ENCODE results near the gene CPN1.
"Not testable (repeated sequence)": the region's sequence is repeated elsewhere in the genome, so short reads cannot be mapped to it uniquely, and the experiment has no call there.

CPN1 gene

DNA sequence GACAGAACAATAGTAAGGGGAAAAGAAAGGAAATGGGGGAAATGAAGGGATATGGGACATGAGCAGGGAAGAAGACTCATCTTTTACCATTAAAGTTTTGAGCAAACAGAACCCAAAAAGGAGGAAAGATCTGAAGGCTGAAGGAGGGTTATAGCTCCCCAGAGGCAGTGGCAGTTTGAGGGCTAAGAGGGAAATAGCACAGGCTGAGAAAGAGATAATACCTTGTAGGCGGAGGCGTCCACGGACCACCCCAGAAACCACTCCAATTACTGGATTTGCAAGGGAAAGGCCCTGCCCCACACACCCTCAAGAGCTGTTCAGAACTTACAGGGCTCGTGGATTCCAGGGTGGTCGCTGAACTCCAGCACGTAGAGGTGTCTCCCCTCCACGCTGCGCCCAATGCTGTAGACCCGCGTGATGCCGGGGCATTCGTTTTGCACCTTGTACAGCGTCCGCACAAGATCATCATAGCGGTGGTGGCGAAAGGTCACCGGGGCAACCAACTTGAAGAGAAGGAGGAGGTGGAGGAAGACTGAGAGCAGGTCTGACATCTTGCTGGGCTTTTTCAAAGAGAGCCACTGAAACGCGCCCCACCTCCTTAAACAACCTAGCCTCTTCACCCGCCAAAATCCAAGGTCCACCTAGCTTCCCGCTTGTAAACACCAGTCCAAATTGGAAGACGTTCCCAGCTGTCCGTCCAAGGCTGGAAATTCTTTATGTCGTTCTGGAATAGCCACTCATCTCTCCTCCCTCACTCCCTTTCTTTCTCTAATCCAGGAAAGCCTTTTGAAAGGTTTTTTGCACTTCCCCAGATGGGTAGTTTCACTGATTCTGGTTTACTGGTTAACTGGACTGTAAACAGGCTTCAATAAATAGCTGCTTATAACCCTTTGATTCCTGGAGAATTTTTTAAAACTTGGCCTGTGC, at the start of gene CPN1:
Gene CPN1, minus strand, starts transcription at position 795 of the 927 bp plus-strand sequence. Its CDS starts 244 bp downstream, at position 551.
- DNase-seq (ENCODE audit: low read depth), result no peak

GRCh38 chr10:100130831-100131230, 49.2 kb upstream of the CPN1 start:
- no peak for DNase-seq (ENCODE audit: low read depth)

DNA sequence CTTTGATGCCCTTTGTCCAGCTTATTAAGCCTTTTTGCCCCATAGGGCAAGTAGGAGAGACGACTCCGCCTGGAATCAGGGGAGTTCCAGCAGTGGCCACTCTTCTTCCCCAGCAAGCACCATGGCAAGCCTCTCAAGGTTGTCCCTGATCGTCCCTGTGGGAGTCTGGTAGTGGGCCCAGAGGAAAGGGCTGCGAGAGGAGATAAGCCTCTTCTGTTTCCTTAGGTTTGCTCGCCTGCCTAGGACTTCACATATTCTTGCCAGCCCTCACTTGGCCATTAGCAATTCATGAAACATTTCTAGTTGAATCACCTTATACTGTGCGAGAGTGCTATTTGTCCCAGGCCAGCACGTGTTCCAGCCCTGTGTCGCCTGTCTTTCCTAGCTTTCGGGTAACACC, 47.8 kb upstream of the CPN1 start:
- no peak for DNase-seq (ENCODE audit: low read depth)

DNA sequence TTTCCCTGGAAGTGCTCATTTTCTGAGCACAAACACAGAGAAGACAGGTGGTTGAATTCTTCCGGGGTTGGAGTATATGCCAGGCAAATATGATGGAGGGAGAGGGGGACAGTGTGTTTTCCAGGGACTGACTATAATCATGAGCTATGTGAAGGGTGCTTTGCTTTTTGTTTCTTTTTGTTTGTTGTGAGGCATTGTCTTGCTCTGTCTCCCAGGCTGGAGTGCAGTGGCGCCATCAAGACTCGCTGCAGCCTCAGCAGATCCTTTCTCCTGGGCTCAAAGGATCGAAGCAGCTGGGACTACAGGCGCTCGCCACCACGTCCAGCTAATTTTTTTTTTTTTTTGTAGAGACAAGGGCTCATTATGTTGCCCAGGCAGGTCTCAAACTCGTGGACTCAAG, 47.3 kb upstream of the CPN1 start:
- DNase-seq (ENCODE audit: low read depth), result no peak

- not testable (repeated sequence) for DNase-seq (ENCODE audit: low read depth)
Observed at GRCh38 chr10:100125335-100125734, 43.7 kb upstream of the CPN1 start.

GRCh38 chr10:100124097-100124496, 42.4 kb upstream of the CPN1 start:
- DNase-seq (ENCODE audit: low read depth), result no peak

GRCh38 chr10:100122780-100123179, 41.1 kb upstream of the CPN1 start:
- no peak for DNase-seq (ENCODE audit: low read depth)

- no peak for DNase-seq (ENCODE audit: low read depth)
Observed at GRCh38 chr10:100120550-100120949, 38.9 kb upstream of the CPN1 start.

DNA sequence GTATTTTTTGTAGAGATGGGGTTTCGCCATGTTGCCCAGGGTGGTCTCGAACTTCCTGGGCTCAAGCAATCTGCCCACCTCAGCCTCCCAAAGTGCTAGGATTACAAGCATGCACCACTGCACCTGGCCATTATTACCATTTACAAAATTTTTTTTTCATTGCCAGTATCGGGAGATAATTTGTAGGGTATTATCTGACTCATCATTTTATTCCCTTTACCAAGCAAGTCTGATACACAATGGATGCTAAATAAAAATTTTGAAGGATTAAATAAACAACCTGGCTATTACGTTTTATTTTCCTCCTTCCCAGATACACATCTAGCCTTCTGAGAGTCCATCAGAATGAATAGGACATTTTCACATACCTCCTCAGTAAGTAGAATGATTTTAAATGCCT, 38.1 kb upstream of the CPN1 start:
- DNase-seq (ENCODE audit: low read depth), result no peak

GRCh38 chr10:100114976-100115770, 33.5 kb upstream of the CPN1 start:
- DNase-seq (ENCODE audit: low read depth), result no peak

DNA sequence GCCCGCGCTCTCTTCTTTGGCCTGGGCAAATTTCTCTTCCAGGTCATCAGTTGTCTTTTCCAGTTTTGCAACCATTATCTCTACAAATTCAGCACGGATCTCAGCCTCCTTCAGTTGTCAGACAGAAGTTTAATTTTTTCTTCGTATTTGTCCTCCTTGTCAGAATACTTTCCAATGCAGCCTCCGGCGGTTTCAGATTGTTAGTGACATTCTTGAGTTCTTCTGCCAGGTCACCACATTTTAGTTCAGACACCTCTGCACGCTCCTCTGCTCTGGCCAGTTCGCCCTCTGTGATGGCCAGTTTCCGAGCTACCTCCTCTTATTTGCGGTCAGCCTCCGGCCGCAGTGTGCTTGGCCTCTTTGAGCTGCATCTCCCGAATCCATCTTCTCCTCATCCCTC, 32.8 kb upstream of the CPN1 start:
- DNase-seq (ENCODE audit: low read depth), result no peak

DNA sequence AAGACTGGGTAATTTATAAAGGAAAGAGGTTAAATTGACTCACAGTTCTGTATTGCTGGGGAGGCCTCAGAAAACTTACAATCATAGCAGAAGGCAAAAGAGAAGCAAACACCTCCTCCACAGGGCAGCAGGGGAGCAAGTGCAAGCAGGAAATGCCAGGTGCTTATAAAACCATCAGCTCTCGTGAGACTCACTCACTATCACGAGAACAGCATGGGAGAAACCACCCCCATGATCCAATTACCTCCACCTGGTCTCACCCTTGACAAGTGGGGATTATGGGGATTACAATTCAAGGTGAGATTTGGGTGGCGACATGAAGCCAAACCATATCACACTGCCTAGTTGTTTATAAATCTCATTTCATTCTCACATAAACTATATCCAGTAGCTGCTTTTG, 28.0 kb upstream of the CPN1 start:
- DNase-seq (ENCODE audit: low read depth), result no peak

DNA sequence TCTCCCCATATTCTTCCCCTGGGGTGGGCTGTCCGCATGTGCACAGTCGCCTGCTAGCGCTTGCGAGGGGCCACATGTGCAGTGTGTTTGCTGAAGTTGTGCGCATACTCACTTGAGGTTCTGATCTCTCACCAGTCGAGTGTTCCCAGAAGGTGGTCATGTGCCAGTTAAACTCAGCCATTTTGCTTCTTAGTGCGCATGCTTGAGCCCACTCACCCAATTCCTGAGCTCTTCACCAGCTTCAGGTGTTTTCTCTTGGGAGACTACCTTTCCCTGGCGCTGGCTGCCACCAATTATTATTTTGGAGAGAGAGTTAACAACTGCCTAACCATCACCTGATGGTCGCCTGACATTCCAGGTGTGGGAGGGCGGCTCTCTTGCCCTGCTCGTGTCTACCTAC, 25.2 kb upstream of the CPN1 start:
- no peak for DNase-seq (ENCODE audit: low read depth)

- no peak for DNase-seq (ENCODE audit: low read depth)
Observed at GRCh38 chr10:100104300-100104699, 22.6 kb upstream of the CPN1 start.

DNA sequence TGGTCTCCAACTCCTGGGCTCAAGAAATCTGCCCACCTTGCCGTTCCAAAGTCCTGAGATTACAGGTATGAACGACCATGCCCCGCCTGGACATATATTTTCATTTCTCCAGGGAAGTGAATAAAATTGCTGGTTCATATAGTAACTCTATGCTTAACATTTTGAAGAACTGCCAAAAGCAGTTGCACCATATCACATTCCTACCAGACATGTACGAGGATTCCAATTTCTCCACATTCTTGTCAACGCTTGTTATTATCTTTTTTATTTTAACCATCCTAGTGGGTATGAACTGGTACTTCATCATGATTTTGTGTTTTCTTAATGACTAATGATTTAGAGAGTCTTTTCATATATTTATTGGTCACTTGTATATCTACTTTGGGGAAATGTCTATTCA, 21.9 kb upstream of the CPN1 start:
- no peak for DNase-seq (ENCODE audit: low read depth)

DNA sequence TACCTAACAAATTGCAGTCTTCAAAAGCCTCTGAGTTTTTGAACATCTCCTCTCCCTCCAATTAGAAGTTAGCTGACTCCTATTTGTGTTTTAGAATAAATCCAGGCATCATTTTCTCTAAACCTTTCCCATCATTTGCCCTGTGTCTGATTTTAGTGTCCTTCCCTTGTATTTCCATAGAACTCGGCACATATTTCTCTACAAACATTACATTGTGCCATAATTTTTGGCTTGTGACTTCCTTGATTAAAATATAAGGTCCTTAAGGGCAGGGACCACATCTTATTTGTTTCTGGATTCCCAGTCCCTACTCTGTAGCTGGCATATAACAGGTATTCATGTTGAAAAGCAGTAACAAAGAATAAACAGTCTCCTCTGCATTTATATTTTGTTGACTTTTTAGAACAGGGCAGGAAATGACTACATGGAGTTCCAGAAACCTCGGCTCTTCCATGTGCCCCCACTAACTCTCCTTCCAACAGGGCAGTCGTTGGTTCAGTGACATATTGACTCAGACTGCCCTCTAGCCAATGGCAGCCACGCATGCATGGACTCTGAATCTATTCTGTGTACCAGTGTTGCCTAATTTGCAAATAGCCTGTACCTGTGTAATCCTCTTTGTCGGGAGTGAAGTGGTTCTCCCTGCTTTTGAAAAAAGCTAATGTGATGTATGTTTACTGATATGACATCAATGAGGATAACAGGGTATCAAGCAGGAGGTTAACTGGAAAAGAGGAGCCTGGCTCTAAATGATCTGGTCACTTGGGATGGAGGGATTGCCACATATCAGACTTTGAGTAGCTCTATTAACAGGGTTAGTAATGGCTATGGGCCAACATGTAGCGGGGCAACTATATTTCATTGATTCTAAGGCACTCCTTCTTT, 19.8 kb upstream of the CPN1 start:
- no peak for DNase-seq (ENCODE audit: low read depth)

GRCh38 chr10:100100651-100101184, 19.0 kb upstream of the CPN1 start:
- no peak for DNase-seq (ENCODE audit: low read depth)

DNA sequence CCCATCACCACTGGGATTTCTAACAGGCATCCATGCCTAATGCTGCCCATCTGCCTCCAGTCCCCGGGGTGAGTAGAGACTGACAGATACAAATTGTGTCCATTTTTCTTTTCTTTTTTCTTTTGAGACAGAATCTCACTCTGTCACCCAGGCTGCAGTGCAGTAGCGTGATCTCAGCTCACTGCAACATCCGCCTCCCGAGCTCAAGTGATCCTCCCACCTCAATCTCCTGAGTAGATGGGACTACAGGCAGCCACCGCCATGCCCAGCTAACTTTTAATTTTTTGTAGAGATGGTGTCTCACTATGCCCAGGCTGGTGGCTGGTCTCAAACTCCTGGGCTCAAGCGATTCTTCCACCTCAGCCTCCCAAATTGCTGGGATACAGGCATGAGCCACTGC, 7.6 kb upstream of the CPN1 start:
- DNase-seq (ENCODE audit: low read depth), result no peak

GRCh38 chr10:100086708-100087107, 5.0 kb upstream of the CPN1 start:
- DNase-seq (ENCODE audit: low read depth), result not testable (repeated sequence)

GRCh38 chr10:100085596-100085995, 3.9 kb upstream of the CPN1 start:
- no peak for DNase-seq (ENCODE audit: low read depth)

GRCh38 chr10:100083623-100084022, 2.0 kb upstream of the CPN1 start:
- DNase-seq (ENCODE audit: low read depth), result no peak

DNA sequence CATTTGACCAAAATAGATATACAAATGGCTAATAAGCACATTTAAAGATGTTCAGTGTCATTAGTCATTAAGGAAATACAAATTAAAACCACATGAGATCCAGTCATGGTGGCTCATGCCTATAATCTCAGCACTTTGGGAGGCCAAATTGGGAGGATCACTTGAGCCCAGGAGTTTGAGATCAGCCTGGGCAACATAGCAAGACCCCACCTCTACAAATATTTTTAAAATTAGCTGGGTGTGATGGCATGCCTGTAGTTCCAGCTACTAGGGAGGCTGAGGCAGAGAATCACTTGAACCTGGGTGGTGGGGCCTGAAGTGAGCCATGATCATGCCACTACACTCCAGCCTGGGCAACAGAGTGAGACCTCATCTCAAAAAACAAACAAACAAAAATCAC, 607 bp upstream of the CPN1 start:
- not testable (repeated sequence) for DNase-seq (ENCODE audit: low read depth)
